Measurements from ENCODE around the gene METTL26.
A peak's percentile ranks its signal among the peaks of the same experiment; 100 is the strongest.

Gene METTL26

DNA sequence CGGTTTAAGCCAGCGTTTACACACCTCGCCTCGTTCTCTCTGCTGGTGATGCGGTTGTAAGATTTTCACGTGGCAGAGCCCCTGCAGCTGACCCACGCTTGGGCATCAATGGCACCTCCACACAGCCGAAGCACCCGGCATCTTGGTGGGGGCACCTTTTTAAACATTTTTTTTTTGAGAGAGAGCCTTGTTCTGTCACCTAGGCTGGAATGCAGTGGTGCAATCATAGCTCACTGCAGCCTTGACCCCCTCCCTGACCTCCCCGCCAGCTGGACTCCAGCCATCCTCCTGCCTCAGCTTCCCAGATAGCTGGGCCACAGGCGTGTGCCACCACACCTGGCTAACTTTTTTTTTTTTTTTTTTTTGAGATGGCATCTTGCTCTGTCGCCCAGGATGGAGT is 17.9 kb upstream of the METTL26 start:
- TF ChIP-seq, protein P1, sequence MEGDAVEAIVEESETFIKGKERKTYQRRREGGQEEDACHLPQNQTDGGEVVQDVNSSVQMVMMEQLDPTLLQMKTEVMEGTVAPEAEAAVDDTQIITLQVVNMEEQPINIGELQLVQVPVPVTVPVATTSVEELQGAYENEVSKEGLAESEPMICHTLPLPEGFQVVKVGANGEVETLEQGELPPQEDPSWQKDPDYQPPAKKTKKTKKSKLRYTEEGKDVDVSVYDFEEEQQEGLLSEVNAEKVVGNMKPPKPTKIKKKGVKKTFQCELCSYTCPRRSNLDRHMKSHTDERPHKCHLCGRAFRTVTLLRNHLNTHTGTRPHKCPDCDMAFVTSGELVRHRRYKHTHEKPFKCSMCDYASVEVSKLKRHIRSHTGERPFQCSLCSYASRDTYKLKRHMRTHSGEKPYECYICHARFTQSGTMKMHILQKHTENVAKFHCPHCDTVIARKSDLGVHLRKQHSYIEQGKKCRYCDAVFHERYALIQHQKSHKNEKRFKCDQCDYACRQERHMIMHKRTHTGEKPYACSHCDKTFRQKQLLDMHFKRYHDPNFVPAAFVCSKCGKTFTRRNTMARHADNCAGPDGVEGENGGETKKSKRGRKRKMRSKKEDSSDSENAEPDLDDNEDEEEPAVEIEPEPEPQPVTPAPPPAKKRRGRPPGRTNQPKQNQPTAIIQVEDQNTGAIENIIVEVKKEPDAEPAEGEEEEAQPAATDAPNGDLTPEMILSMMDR (conservative IDR thresholded peaks at IDR 0.05; ENCODE audit: low read length): no peak
- no peak overlapping the region for H3K4me3 ChIP-seq (ENCODE audit: low read length)

DNA sequence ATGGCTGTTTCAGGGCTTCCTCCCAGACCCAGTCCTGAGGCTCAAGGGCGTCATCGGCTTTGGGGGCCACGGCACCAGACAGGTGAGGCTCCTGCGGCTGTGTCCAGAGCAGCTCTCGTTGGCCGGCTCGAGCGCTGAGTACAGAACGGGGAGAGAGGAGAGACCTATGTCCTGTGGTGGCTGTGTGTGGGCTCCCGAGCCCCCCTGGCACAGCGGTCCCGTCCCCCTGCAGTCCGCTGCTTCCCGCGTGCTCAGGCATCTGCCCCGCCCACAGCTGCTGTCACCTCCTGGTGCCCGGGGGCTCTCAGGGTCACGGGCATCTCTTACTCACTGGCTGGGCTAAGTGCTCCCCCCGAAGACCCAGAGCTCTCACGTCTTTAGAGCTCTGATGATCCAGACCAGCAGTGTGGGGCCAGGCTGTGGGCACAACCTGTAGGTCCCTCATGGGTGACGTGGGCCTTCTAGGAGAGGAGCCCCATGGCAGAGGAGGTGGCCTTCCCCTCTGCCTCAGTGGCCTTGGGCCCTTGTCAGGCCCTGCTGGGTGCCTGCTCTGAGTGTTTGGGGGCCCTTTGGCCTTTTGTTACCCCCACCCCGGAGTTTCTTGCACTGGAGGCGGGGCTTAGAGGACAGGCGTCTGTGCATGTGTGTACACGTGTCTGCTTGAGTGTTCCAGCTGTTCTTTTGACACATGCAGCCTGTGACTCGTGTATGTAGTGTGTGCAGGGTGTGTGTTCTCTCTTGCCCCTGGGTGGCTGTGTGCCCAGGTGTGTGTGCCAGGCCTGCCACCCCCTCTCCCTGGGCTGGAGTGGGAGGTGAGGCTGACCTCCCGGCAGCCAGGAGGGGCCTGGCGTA is 16.6 kb upstream of the METTL26 start:
- no peak for DNase-seq (ENCODE audit: low read depth)
- H3K4me3 ChIP-seq (ENCODE audit: low read length): no peak overlapping the region
- TF ChIP-seq, protein P1 (conservative IDR thresholded peaks at IDR 0.05; ENCODE audit: low read length): no peak

More for the DNA sequence above, 17.9 kb upstream of the METTL26 start:
- no peak for DNase-seq (ENCODE audit: low read depth)

DNA sequence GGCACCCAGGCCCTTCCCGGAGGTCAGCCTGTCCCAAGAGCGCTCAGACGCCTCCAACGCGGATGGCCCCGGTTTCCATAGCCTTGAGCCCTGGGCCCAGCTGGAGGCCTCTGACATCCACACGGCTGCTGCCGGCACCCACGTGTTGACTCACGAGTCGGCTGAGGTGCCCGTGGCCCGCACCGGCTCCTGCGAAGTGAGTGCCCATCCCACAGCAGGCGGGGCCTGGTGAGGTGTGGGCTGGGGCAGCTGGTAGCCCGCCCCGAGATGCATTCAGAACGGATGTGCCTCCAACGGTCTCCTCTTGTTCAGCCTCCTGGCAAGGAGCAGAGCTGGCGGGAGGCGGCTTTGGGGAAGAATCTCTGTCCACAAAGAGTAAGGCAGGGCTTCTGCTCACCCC is 15.7 kb upstream of the METTL26 start:
- TF ChIP-seq, protein P1 (conservative IDR thresholded peaks at IDR 0.05; ENCODE audit: low read length): no peak
- H3K4me3 ChIP-seq (ENCODE audit: low read length): no peak overlapping the region
- DNase-seq (ENCODE audit: low read depth): no peak

DNA sequence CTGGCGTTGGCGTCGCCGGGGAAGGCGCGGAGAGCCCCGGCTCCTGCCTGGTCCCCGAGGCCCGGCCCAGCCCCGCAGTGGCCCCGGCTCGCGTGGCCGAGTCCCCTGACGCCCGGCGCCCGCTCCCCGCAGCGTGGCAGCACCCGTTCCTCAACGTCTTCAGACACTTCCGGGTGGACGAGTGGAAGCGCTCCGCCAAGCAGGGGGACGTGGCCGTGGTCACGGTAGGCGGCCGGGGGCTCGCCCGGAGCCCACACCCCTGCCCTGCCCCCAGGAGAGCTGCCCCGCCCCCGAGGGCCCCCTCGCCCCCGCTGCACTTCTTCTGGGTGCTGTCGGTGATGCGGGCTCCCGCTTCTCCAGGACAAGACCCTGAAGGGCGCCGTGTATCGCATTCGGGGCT is 13.5 kb upstream of the METTL26 start:
- H3K4me3 ChIP-seq (ENCODE audit: low read length): peak overlapping the region; percentile 77
- TF ChIP-seq, protein P1 (conservative IDR thresholded peaks at IDR 0.05; ENCODE audit: low read length): no peak
- no peak for DNase-seq (ENCODE audit: low read depth)

DNA sequence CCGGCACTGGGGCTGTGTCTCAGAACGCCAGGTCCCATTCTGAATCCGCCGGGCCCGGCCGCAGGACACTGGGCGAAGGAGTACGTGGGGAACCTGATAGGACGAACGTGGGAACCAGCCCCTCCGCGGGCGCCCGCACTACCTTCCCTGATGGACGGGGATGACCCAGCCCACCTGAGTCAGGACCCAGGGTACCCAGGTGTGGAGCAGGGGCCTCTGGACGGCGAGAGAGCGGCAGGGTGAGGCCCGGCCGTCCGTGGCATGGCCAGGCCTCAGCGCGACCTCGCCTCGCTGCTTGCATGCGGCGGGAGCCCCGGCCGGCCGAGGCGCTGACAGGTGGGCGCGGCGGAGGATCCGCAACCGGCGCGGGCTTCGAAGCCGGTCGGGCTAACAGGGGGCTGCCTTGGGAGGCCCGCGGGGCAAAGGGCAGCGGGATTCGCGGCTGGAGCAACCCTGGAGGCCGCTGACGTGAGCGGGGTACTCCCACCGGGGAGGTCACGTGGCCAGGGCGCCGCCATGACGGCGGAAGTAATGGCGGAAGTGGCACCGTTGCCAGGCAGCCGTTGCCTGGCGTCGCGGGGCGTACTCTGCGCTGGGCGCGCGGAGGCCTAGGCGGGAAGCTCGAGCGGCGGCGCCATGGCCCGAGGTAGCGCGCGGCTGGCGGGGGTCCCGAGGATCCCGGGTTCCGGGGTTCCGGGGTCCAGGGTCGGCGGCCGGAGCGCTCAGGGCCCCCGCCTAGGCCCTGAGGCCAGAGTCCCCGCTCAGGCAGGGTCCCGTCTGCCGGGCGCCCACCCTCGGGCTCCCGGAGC is 12.9 kb upstream of the METTL26 start, which contains the start of gene WDR90:
WDR90 (plus strand) TSS at position 585 of the 809 bp plus-strand sequence; CDS start at position 637, 52 bp downstream.
- TF ChIP-seq, protein P1 (conservative IDR thresholded peaks at IDR 0.05; ENCODE audit: low read length): no peak
- H3K4me3 ChIP-seq (ENCODE audit: low read length): peak within 1 kb of the TSS; percentile 77

DNA sequence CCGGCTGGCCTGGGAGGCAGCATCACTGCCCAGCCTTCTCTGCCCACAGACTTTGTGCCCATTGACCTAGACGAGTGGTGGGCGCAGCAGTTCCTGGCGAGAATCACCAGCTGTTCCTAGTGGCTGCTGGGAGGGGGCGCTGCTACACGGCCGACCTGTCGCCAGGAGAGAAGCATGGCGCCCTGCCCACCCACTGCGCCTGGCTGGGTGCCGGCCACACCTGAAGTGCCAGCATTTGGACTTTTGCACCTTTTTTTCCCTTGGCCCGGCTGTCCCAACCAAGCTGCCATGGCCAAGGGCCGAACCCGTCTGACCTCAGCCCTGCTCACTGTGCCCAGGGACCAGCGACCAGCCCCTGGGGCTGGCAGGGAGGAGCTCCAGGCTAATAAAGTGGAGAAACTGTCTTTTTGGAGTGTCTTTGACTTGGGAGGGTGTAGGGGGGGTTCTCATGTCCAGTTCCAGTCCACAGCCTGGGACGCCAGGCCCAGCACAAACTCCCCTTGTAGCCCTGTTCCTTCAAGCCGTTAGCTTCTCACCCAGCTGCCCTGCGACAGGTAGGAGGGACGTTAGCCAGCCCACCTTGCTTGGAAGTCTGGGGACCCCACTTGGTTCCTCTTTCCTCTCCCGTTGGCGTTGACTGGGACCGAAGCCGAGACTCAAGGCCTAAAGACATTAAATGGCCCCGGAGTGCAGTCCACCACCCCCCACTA is 12.1 kb upstream of the METTL26 start:
- peak overlapping the region; percentile 77 for H3K4me3 ChIP-seq (ENCODE audit: low read length)
- TF ChIP-seq, protein P1 (conservative IDR thresholded peaks at IDR 0.05; ENCODE audit: low read length): peak; percentile 41
- DNase-seq (ENCODE audit: low read depth): peak; percentile 25

More for the DNA sequence above, 12.9 kb upstream of the METTL26 start, which contains the start of gene WDR90:
- DNase-seq (ENCODE audit: low read depth): peak; percentile 89

All from AG10803 (cell line).